ENCODE measurements around the gene BCAS3. TPM values are rescaled to one million over a fixed set of nuclear protein-coding genes. Genes with fewer than 3 reads are reported as not detected.

Gene BCAS3
- total RNA-seq, 1 experiment from 2014 or later: 26.6 TPM

DNA sequence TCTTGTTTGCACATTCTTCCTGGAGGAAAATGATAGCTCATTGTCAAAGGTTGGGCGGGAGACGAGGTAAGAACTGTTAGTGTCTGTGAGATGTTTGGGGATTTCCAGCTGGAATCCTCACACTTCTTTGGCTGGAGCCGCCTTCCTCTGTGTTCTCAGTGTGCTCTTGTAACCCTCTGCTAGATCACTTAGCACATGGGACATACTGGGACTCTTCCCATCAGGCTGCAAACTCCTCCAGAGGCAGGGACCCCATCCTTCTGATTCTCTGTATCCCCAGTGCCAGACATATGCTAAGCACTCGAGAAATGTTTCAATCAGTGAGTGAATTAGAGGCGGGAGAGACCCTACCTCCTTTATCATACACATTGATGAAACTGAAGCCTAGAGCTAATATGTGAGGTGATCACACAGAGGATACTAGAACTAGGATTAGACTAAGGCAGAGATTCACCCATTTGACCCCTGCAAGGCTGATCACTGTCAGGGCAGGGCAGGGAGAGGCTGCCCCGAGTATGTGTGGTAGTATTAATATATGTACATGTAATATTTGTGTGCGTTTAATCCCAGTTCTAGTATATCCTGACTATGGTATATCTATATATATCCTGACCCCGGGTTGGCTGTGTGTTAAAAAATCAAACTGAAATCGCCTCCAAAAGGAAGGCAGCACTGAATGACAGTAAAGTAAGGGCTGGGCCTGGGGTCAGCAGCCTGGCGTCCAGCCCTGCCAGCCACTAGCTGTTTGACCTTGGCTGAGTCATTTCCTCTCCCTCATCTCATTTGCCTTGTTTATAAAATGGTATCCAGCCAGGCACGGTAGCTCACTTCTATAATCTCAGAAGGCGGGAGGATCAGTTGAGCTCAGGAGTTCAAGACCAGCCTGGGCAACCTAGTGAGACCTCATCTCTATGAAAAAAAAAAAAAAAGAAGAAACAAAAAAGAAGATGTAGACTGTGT is 646.5 kb downstream of the BCAS3 start:
- no peak for DNase-seq (ENCODE audit: extremely low read depth, low read depth)

DNA sequence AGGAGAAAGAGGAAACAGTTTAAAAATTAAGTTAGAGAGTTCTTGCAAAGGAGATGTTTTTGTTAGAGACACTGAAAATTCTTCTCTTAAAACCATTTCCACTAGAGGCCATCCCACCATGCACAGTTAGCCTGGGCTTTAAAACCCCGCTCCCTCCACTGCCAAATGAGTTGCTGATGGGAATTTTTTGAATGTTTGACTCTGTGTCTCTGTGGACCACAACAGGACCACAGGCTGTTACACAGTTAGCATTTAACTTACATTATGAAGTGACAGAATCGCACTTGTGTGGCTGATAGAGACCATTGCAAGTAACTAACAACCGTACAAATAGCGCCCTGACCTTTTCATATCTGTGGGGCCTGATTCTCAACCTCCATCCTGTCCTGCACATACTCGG is 647.3 kb downstream of the BCAS3 start:
- DNase-seq (ENCODE audit: extremely low read depth, low read depth): no peak

DNA sequence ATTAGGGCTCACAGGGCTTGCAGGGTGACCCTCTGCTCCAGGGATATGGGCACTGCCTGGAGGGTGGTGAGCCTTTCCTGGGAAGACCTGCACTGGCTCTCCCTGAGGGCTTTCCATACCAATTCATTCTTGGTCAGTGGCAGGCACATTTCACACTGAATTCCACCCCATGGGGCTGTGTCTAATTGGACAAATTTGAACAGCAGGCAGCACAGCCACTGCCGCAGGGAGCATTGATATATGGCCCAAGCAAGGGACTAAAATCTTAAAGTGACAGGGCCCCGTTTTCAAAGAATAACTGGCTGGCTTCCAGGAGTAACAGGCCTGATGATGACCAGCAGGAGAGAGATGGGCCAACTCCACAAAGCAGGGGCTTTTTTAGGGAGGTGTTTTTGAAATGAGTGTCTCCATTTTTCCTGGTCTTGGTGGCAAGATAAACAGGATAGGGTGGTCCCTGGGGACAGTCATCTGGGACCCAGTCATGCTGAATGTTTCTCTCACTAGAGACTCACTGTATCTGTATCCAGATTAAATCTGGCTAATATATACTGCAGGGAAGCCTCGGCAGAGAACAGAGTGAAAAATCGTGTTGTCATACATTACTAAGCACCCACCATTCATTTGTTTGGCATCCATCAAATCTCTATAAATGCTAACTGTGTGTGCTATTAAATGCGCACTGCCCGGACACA is 647.9 kb downstream of the BCAS3 start:
- DNase-seq (ENCODE audit: extremely low read depth, low read depth): no peak

DNA sequence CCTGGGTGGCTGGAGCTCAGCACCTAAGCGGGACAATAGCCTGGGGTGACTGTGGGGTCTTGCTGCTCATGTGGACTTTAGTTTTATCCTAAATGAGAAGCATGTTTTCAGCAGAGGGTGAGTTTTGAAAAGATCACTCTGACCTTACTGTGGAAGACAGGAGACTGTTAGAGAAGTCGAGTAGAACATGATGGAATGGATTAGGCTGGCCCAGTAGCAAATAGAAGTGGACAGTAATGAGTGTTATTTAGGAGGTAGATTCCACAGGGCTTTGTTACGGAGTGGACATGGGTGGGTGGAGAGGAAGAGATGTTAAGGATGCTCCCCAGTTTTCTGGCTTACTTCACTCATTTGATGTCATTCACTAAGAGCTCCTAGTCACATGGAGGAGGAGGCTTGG is 648.7 kb downstream of the BCAS3 start:
- no peak for DNase-seq (ENCODE audit: extremely low read depth, low read depth)

DNA sequence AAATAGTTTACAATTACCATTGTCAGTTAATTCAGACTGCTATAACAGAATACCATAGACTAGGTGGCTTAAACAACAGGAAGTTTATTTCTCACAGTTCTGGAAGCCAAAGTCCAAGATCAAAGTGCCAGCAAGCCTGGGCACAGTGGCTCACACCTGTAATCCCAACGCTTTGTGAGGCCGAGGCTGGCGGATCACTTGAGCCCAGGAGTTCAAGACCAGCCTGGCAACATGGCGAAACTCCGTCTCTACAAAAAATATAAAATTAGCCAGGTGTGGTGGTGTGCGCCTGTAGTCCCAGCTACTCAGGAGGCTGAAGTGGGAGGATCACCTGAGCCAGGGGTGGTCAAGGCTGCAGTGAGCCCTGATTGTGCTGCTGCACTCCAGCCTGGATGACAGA is 650.7 kb downstream of the BCAS3 start:
- DNase-seq (ENCODE audit: extremely low read depth, low read depth): no peak

DNA sequence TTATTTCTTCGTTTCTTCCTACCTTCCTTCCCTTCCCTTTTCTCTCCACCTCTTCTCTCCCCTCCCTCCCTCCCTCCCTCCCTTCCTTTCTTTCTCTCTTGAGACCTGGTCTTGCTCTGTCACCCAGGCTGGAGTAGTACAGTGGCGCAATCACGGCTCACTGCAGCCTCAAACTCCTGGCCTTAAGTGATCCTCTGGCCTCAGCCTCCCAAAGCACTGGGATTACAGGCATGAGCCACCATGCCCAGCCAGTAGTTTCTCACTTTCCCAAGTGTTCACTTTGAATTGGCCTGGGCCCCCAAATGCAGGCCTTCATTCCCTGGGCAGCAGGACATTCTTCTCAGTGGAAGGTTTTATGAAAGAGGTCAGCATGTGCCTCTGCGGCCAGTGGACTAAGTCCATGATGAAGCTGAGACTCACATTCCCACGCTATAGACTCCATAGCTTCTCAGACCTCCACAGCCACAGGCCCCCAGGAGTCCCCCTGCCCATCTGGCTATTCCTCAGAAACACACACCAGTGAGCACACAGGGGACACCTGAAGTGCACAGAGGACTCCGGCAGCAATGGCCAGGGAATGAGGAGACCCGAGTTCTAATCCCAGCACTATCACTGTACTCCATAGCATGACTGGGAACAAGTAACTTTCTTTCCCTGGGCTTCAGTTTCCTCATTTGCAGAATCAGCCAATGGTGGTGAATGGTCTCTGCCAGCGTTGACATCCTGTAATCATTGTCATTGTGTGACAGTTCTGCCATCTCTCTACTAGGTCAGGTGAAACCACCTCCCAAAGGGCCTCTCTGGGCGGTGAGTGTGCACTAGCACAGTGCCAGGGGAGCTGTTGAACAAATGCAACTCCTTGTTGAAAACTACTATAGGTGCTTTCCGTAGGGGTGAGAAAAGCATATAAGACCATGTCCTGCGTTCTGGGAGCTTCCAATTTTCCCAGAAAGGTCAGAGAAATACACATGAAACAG is 652.8 kb downstream of the BCAS3 start:
- no peak for DNase-seq (ENCODE audit: extremely low read depth, low read depth)

DNA sequence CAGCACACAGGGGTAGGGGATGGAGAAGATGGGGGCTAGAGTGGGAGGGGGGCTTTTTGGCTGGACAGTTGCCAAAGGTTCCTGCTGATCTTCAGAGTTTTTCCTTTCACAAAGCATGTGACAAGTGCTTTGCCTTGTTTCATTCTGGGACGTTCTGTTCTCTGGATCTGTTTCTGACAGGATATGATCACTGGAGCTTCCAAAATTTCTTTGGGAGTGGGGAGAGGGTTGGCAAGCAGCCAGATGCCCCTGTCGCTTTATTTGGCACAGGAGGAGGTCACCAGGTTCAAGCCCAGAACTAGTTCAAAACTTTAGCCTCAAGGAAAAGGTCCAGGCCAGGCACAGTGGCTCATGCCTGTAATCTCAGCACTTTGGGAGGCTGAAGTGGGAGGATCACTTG is 653.5 kb downstream of the BCAS3 start:
- no peak for DNase-seq (ENCODE audit: extremely low read depth, low read depth)

DNA sequence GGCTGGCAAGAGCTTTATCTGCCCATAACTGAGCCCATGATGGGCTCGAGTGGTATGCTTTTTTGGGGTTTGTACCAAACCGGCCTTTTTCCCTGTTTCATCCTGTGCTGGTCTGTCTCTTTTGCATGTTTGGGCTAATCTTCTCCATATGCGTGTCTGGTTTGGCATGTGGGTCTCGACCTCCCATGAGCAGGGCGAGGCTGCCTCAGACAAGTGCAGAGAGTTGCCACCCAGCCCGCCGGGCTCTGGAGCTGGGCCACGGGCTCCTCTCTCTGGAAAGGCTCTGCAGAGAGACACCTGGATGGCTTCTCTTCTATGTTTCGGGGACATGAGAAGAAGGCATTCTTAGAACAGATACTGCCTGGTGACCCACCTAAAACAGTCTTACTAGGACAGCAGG is 654.2 kb downstream of the BCAS3 start:
- DNase-seq (ENCODE audit: extremely low read depth, low read depth): no peak

DNA sequence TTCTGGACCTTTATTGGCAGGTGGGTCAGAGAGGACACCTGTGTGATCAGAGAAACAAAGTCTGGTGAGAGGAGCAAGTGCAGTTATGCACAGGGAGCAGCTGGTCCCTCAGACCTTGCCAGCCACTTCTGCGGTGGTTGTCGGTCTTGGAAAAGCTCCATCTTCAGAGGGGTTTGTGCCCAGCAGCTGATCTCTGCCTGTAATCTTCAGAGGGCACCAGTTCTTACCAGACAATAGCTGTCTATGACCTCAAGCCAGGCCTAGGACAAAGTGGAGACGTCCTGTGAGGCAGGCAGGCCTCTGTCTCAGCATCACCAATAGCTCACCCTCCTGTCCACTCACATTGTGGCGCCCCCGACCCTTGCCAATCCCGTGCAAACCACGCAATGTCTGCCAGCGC is 655.5 kb downstream of the BCAS3 start:
- DNase-seq (ENCODE audit: extremely low read depth, low read depth): no peak

DNA sequence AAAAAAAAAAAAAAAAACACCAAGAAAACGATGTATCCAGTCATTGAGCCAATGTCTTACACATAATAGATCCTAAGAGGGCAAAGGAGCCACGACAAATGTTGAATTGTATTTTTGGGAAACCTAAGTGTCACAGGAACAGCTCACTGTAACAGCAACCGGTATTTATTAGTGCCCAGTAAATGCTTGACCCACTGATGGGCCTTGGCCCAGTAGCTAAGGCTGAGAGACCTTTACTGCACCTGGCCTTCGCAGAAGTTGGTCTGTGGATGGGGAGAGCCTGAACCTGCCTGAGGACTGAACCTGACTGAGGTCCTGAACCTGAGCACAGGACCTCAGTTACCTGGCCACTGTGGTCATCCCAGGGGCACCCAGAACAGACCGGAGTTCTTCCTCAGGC is 657.0 kb downstream of the BCAS3 start:
- DNase-seq (ENCODE audit: extremely low read depth, low read depth): no peak

DNA sequence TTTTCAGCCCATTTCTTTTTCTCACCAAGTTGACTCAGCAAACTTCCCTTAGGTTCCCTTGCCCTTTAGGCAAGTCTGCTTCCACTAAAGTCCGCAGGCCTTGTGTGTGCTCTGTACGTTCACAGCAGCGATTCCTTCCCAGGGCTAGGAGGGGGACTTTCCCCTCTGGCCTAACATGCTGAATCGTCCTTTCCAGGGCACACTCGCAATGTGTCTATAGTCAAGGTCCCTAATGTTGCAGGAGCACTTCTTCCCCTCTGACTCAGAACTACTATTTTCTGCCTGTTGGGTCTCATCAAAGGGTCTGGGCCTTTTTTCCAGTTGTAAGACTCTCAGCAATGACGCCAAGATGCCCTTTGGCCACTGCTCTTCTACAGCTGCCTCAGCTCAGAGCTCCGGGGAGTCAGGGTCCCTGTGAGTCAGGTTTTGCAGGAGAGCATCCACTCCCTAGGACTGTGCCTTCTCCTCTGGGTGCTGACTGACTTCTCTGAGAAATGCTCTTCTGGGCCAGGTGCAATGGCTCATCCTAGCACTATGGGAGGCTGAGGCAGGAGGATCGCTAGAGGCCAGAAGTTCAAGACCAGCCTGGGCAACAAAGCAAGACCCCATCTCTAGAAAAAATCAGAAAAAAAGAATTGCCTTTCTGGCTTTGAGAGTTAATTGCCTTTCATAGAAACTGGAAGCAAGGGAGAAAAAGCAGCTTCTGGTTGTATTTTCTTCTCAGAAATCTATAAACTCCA is 657.6 kb downstream of the BCAS3 start:
- no peak for DNase-seq (ENCODE audit: extremely low read depth, low read depth)

DNA sequence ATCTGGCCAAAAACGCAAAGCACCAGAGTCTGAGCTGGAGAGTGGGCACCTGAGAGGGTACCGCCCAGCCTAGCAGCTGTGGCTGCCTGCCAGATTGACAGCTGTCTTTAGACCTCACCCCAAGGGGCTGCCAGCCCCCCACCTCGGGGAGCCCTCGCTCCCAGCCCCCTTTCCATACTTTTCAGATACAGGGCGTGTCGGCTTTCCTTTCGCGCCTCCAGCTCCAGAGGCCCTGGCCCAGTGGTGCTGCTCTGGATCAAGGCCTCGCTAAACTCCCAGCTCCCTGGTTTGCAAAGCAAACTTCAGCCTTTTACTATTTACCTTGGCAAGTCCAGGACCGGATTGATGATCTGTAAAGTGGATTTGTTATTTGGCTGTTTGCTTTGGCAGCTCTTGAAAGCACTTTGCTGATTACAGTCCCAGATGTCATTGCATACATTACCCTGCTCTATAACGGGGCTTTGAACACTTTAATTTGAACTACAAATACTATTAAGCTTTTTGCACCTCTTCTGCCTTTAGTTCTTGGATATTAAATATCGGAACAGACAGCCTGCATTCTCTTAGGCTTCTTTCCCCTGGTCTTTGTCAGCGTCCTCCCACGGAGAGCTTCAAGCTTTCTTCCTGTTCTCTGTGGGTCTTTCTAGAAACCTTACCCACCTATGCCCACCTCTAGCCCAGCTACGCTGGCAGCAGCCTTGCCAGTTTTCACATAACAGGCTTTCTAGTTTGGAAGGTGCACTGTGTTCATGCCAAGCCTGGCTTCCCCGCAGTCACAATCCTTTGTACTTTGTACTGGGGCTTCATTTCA is 658.4 kb downstream of the BCAS3 start:
- no peak for DNase-seq (ENCODE audit: extremely low read depth, low read depth)

DNA sequence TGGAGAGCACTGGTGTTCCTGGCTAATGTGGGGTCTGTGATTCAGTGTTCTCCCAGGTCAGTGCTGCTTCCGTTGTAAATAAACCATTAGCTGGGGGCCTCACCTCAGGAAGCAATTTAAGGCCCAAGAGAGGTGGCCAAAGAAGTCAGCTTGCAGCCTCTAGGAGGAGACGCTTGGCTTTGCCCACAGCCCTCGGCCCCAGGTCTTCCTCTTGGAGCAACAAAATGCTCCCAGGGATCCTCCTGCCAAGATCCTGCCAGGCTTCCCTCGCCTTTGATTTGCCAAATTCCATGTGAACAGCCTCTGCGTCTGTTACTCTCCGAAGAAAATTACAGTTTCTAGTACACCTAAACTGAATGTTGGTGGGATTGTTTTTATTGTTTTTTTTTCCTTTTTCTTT is 659.6 kb downstream of the BCAS3 start:
- DNase-seq (ENCODE audit: extremely low read depth, low read depth): no peak

DNA sequence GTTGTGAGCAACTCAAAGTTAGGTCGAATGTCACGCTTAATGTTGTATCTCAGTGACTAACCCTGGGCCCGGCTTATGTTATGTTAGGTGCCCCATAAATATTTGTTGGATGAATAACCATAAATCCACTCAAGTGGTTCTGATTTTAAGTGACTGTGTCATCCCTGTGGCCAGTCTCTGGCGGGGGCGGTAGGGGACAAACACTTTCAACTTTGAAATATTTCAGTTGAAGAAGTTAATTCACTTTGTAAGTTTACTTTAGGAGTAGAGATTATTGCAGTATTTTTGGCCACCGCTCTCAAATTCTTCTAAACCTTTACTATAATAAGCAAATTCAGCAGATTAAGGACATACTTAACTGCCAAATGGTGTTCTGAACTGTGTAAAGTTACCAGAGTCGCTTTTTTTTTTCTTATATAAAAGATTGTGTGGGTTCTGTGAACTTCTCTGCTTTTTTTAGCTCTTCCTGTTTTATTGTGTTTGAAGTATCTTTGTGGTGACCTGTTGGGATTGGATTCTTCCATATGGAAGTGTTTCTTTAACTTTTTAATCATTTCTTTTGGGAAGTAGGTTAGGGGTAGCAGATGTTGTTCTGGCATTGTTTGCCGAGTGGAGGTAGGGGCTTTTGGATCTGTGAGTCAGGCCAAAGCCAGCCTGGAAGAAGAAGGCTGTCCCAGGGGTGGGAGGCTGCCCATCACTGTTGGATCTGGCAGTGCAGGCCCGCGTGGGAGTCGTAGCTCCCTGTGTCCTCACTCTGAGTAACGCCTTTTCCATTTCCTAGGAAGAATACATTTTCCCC is 660.5 kb downstream of the BCAS3 start:
- DNase-seq (ENCODE audit: extremely low read depth, low read depth): no peak

DNA sequence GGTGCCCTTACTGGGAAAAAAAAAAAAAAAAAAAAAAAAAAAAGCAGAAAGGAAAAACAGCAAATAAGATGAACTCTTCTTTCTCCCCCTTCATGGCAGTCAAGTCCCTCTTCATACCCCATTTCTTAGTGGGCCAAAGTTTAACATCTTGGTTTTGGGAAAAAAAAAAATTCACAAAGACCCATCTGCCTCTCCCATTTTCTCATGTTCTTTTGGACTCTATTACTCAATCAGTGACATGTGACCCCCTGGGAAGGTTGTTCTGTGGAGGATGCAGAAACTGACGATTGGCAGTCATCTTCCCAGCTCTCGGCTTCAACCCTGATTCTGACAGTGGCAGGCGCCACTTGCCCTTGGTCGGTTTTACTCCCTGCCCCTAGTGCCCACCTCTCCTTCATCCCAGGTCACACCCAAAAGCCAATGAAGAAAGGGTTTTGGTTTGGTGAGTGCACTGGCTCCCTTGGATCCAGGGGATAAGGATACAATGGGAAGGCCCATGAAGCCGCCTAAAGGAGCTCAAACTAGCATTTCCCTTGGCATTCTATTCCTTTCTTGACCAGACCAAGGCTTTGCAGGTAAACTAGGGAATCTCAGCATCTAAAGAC is 661.3 kb downstream of the BCAS3 start:
- DNase-seq (ENCODE audit: extremely low read depth, low read depth): no peak

DNA sequence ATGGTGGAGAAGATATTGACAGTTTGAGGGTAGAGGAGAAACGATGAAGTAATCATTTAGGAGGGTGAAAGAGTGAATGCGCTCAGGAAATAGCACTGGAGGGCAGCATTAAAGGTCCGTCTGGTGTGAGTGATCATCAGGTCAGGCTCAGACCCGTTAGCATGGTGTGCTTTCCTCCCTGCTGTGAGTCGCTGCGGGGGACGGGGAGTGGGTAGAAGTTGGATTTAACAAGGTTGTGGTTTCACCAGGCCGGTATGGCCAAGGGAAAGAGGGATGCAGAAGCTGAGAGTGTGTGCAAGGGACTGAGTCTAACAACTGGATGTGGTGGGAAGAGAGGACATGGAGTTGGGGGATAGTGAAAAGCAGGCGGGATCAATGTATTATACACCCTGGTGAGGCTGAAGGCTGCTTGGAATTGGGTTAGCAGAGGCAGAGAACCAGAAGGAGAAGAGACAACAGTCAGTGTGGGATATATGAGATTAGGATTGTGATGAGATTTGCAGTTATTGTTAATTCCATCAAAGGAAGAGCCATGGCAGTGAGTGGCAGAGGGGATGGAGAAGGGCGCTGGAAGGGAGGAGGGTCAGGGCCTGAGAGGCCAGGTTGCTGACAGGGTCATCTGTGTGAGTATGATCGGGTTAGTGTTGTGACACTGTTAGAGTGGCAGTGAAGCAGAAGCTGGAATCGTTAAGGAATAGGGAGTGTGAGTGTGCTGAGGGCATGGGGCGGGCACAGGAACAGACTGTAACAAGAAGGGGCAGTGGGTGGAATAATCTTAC is 663.0 kb downstream of the BCAS3 start:
- no peak for DNase-seq (ENCODE audit: extremely low read depth, low read depth)

DNA sequence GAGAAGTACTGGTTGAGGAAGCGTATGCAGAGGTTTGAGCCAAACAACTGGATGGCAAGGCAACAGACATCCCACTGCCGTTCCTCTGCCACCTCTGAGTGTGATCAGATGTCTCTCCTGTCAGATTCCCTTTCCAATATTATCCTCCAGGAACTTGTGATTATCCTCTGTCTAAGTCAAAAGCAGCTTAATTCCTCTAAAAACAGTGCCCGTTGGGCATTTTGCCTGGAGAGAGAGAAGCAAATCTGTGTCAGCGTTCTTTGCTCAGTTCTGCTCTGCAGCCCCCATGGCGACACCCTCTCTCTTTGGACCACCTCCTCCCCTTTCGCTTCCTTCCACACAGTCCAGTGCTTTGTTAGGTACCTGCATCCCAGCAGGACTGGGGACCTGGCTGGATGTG is 665.9 kb downstream of the BCAS3 start:
- no peak for DNase-seq (ENCODE audit: extremely low read depth, low read depth)

Measured in NCI-H460 (cell line).